HFFc6 (cell line): Measurements from ENCODE around the gene CILP2. TPM values are rescaled to one million over a fixed set of nuclear protein-coding genes. Genes with fewer than 3 reads are reported as not detected.

Experiments used
- DNase-seq: peaks from one replicate; pipeline ENCODE4 v3.0.0-alpha.2; 2018
- H3K27ac Mint-ChIP-seq: 2 replicates; pipeline ENCODE4 v1.8.0; 2020; ENCODE audit warnings: mild to moderate bottlenecking, mixed read lengths
- H3K27me3 Mint-ChIP-seq: 2 replicates; pipeline ENCODE4 v1.8.0; 2021; ENCODE audit warnings: mild to moderate bottlenecking, moderate library complexity, mixed read lengths; ENCODE audit not compliant: insufficient read depth
- H3K36me3 Mint-ChIP-seq: 2 replicates; pipeline ENCODE4 v1.8.0; 2021; ENCODE audit warnings: low read depth, mixed read lengths
- H3K4me1 Mint-ChIP-seq: 2 replicates; pipeline ENCODE4 v1.8.0; 2020; ENCODE audit warnings: low read depth, mixed read lengths
- H3K4me3 Mint-ChIP-seq: 2 replicates; pipeline ENCODE4 v1.8.0; 2020; ENCODE audit warnings: mild to moderate bottlenecking, moderate library complexity, mixed read lengths
- H3K9me3 Mint-ChIP-seq: 2 replicates; pipeline ENCODE4 v1.8.0; 2020; ENCODE audit warnings: mild to moderate bottlenecking, mixed read lengths
- total RNA-seq, 6 experiments: library from RNA; stranded (reverse); fragmentation: NEBNext Ultra II Directional; extraction: Animal tissue kit (Norgen Biotek cat#: 25700); gene quantifications; 2 replicates in 1 of 6; 3 replicates in 5 of 6; pipeline ENCODE4 v1.2.3, GENCODE V29; 2021
- TF ChIP-seq, protein P1 (sequence below): fragments of 200-600 bp; sonication (generic); IDR thresholded peaks from 2 replicates; pipeline ENCODE4 v1.5.0; 2021; ENCODE audit warnings: antibody characterized with exemption, mild to moderate bottlenecking

Gene CILP2
- total RNA-seq, 6 experiments from 2014 or later, result 0.09 to 0.28 (median 0.15) TPM

DNA sequence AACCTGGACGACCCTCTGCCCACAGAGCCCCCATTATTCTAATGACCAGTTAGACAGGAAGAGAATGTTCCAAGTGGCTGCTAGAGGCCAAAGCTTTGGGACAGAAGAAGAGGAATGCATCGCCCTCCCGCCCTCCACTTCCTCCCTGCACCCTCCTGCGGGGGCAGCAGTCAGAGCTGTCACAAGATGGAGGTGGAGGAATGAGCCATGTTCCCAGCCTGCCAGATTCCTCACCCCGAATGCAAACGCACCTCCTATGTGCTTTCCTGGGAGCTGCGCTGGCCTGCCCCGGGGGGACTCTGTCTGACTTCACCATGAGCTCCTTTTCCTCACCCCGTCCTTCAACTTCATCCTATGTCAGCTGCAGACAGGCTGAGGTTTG is 7.7 kb upstream of the CILP2 start:
- no peak overlapping the region for H3K4me3 Mint-ChIP-seq
- peaks cover 23% of the 10 kb centered on the region for H3K4me1 Mint-ChIP-seq
- H3K9me3 Mint-ChIP-seq, result no peaks in the 10 kb centered on the region
- H3K27ac Mint-ChIP-seq, result no peak overlapping the region; the same call in 1 of the 2 replicates
- H3K27me3 Mint-ChIP-seq, result peaks cover 6% of the 10 kb centered on the region
- no peaks in the 10 kb centered on the region for H3K36me3 Mint-ChIP-seq
- TF ChIP-seq, protein P1, sequence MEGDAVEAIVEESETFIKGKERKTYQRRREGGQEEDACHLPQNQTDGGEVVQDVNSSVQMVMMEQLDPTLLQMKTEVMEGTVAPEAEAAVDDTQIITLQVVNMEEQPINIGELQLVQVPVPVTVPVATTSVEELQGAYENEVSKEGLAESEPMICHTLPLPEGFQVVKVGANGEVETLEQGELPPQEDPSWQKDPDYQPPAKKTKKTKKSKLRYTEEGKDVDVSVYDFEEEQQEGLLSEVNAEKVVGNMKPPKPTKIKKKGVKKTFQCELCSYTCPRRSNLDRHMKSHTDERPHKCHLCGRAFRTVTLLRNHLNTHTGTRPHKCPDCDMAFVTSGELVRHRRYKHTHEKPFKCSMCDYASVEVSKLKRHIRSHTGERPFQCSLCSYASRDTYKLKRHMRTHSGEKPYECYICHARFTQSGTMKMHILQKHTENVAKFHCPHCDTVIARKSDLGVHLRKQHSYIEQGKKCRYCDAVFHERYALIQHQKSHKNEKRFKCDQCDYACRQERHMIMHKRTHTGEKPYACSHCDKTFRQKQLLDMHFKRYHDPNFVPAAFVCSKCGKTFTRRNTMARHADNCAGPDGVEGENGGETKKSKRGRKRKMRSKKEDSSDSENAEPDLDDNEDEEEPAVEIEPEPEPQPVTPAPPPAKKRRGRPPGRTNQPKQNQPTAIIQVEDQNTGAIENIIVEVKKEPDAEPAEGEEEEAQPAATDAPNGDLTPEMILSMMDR, result no peak; the same call in 1 of the 2 replicates
- no peak for DNase-seq

DNA sequence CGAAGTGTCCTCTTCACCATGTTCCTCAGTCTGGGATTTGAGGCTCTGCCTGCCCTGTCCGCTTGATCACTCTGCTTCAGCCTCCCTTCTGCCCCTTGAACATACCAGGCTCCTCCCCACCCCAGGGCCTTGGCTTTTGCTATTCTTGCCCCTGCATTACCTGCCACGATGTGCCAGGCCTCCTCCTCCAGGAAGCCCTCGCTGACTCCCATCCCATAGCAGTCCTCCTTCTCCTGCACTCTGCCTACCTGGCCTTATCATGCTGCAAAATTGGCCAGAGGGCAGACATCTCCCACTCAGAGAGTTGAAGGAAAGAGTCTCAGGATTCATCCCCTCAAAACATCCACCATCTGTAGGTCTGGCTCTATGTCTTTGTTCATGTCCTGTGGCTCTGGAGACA is 7.2 kb upstream of the CILP2 start:
- Mint-ChIP-seq H3K9me3 (no peaks in the 10 kb centered on the region), H3K4me3 (no peak overlapping the region), H3K36me3 (no peaks in the 10 kb centered on the region), H3K27me3 (peaks cover 6% of the 10 kb centered on the region), H3K4me1 (peaks cover 23% of the 10 kb centered on the region), H3K27ac (peak overlapping the region; percentile 43)
- DNase-seq, result no peak
- TF ChIP-seq, protein P1, result no peak

DNA sequence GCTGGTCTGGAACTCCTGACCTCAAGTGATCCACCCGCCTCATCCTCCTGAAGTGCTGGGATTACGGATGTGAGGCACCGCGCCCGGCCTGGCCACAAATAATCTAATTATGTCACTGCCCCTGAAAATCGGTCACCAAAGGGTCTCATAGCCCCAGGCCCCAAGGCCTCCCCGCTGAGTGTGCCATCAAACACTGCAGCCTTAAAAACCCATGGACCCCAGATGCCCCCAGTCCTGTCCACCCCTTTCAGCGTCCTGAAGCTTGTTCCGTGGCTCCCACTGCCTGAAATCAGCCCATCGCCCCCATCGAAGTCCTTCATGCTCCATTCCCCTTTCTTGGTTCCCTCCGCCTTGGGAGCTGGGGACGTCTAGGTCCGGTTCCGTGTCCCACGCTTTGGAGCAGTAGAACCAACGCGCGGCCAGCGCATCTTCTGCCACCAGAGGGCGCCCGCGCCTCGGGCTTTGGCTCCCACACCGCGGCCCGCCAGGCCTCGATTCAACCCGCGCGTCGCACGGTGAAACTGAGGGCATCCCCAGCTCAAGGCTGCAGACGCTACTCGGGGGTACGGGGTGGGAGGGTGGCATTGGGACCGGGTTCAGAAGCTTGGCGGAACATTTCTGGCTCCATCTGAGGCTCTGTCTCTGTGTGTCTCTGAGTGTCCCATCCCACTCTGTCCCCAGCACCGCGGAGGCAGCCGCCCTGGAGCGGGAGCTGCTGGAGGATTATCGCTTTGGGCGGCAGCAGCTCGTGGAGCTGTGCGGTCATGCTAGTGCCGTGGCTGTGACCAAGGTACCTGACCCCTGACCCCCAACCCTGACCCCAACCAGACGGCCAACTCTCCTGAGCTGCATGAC is 5.9 kb upstream of the CILP2 start:
- no peak overlapping the region for H3K27ac Mint-ChIP-seq
- DNase-seq, result peak; percentile 49
- no peaks in the 10 kb centered on the region for H3K9me3 Mint-ChIP-seq
- TF ChIP-seq, protein P1, result peak; percentile 98
- H3K27me3 Mint-ChIP-seq, result peaks cover 6% of the 10 kb centered on the region
- no peak overlapping the region for H3K4me3 Mint-ChIP-seq
- no peaks in the 10 kb centered on the region for H3K36me3 Mint-ChIP-seq
- H3K4me1 Mint-ChIP-seq, result peaks cover 23% of the 10 kb centered on the region

DNA sequence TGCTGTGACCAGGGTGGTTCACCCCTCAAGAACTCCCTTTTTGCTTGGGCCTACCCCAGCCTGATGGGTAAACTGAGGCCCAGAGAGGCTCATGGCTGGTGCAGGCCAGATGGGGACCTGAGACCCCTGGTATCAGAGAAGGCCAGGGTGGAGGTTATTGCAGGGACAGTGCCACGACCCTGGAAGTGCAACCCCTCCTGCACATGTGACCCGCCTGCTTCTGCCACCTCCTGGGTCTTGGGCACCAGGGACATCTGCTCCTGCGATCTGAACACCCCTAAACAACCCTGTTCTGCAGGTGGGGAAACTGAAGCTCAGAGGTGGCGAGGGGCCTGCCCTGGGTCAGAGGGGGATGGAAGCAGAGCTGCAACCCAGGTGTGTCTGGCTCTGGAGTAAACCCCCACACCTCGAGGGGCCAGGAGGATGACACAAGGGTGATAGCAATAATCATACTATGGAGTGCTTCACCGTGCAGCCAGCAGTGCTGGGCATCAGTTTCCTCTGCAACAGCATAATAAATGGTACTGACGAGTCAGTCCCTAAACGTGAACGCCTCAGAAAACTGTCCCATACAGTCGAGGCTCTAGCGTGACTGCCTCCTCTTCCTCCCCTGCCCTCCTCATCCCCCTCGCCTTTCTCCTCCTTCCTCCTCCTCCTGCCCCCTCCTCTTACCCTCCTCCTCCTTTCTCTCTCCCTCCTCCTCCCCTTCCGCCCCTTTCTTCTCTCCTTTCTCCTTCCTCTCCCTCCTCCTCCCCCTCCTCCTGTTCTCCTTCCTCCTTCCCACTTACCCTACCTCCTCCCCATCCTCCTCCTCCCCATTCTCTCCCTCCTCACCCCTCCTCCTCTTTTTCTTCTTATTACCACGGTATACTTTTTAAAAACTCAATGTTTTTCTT is 5.0 kb upstream of the CILP2 start:
- no peak for DNase-seq
- Mint-ChIP-seq H3K27me3 (peaks cover 6% of the 10 kb centered on the region), H3K4me1 (peaks cover 23% of the 10 kb centered on the region), H3K4me3 (no peak overlapping the region), H3K36me3 (no peaks in the 10 kb centered on the region), H3K9me3 (no peaks in the 10 kb centered on the region), H3K27ac (no peak overlapping the region)
- TF ChIP-seq, protein P1, result no peak

DNA sequence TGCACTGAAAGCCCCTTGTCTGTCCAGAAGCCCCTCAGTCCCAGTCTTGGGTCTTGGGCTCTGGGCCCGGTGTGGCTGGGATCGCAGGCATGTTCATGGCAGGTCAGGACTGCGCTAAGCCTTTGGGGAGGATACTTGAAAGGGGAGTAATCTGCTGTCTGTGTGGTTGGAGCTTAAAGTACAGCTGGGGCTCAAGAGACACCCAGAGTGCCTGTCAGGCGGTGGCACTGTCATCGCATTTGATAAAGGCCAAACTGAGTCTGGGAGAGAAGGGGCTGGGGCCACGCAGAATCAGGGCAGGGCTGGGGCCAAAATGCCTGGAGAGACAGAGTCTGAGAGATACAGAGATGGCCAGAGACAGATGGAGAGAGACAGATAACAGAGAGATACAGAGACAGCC is 4.2 kb upstream of the CILP2 start:
- DNase-seq, result no peak
- H3K4me1 Mint-ChIP-seq, result peaks cover 23% of the 10 kb centered on the region

More for the DNA sequence above, 4.2 kb upstream of the CILP2 start:
- Mint-ChIP-seq H3K27me3 (peaks cover 7% of the 10 kb centered on the region), H3K27ac (no peak overlapping the region), H3K9me3 (no peaks in the 10 kb centered on the region), H3K4me3 (no peak overlapping the region), H3K36me3 (no peaks in the 10 kb centered on the region)
- TF ChIP-seq, protein P1, result no peak
